BLaER1 (cell line): ENCODE measurements around the gene MOXD1.

ENCODE experiments used
- H3K27ac ChIP-seq: shearing (Covaris generic); formaldehyde crosslinking; 2 replicates; pipeline ENCODE4 v1.8.1; 2022
- H3K27me3 ChIP-seq: shearing (Covaris generic); formaldehyde crosslinking; 2 replicates; pipeline ENCODE4 v1.8.1; 2022
- H3K36me3 ChIP-seq: shearing (Covaris generic); formaldehyde crosslinking; 2 replicates; pipeline ENCODE4 v1.8.1; 2022
- H3K4me1 ChIP-seq: shearing (Covaris generic); formaldehyde crosslinking; 2 replicates; pipeline ENCODE4 v1.8.1; 2022
- H3K4me2 ChIP-seq: shearing (Covaris generic); formaldehyde crosslinking; 2 replicates; pipeline ENCODE4 v1.8.1; 2022
- H3K4me3 ChIP-seq: shearing (Covaris generic); formaldehyde crosslinking; 2 replicates; pipeline ENCODE4 v1.8.1; 2022
- H3K9ac ChIP-seq: shearing (Covaris generic); formaldehyde crosslinking; 2 replicates; pipeline ENCODE4 v1.8.1; 2022
- H3K9me3 ChIP-seq: shearing (Covaris generic); formaldehyde crosslinking; 2 replicates; pipeline ENCODE4 v1.8.1; 2022
- H4K20me1 ChIP-seq: shearing (Covaris generic); formaldehyde crosslinking; 2 replicates; pipeline ENCODE4 v1.8.1; 2022
- Cebpa-rat ChIP-seq: shearing (Covaris generic); IDR thresholded peaks from 2 replicates; pipeline ENCODE4 v1.8.1; 2022

MOXD1 gene

DNA sequence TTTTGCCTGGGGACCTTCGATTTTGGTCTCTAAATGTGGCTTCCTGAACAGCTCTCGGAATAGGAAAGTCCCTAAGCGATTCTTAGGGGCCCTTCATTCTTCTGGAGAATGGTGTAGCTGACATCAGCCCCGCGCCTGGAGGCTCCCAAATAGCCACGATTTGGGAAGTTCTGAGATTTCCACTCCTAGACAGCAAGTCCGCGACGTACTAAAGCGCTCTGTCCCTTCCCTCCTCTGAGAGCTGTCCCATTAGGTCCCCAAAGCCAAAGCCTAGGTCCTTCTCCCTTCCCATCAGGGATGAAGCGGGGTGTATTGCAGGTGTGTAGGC lies 756 bp downstream of the MOXD1 start:
- H3K9me3 ChIP-seq: peaks cover 19% of the 10 kb centered on the region
- TF ChIP-seq Cebpa-rat: no peak
- H3K4me1 ChIP-seq: peaks cover 5% of the 10 kb centered on the region; the same call in 1 of the 2 replicates
- no peak overlapping the region for H3K27ac ChIP-seq
- H3K4me3 ChIP-seq: no peak overlapping the region
- no peaks in the 10 kb centered on the region for H4K20me1 ChIP-seq
- H3K9ac ChIP-seq: no peak overlapping the region
- no peak overlapping the region for H3K4me2 ChIP-seq
- no peaks in the 10 kb centered on the region for H3K27me3 ChIP-seq
- H3K36me3 ChIP-seq: no peaks in the 10 kb centered on the region

DNA sequence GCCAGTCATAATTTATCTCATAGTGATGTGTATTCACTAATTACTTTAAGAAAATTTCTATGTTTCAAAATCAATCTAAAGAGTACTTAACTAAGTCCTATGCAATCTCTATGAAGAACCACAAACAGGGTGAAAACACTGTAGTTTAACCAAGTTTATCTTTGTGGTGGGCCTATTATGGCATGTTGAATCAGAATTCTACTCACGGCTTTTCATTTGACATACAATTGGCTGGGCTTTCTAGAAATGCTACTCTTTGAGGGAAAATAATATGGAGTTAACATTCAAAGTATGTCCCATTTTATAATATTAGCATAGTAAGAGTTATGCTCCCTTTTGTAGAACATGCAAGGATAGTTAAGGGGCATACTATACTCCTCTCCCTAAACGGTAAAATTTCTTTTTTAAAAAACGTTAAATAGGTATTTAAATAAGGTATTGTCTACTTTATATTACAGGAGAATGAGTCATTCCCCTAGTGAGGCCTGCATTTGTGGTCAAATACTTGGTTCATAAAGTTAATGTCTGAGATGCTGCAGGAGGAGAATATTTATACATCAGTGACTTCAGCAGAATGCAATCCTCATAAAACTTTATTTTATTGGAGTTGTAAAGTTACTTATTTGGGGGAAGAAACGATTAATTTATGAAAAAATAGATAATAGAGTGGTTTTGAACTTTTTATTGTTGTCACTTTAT lies 1.8 kb downstream of the MOXD1 start:
- no peaks in the 10 kb centered on the region for H3K27me3 ChIP-seq
- no peaks in the 10 kb centered on the region for H4K20me1 ChIP-seq
- no peaks in the 10 kb centered on the region for H3K36me3 ChIP-seq
- H3K9ac ChIP-seq: no peak overlapping the region
- no peak overlapping the region for H3K4me2 ChIP-seq
- no peak overlapping the region for H3K4me3 ChIP-seq
- peaks cover 28% of the 10 kb centered on the region for H3K9me3 ChIP-seq
- H3K27ac ChIP-seq: no peak overlapping the region
- H3K4me1 ChIP-seq: peaks cover 5% of the 10 kb centered on the region; the same call in 1 of the 2 replicates
- TF ChIP-seq Cebpa-rat: no peak

DNA sequence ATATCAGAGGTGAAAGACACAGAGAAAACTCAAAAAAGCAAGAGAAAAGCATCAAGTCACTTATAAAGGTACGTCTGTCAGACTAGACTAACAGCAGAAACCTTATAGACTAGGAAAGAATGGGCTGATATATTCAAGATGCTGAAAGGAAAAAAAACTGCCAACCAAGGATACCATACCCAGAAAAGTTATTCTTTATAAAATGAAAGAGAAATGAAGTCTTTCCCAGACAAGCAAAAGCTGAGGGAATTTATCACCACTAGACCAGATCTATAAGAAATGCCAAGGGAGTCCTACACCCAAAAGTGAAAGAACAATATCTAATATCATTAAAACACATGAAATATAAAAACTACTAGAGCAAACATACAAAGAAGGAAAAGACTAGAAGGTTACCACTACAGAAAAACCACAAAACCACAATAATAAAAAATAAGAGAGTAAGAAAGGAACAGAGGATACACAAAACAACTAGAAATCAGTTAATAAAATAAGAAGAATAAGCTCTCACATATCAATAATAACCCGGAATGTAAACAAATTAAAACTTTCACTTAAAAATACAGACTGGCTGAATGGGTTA lies 6.2 kb downstream of the MOXD1 start:
- Histone ChIP-seq H3K9me3 (peaks cover 24% of the 10 kb centered on the region), H3K36me3 (no peaks in the 10 kb centered on the region), H3K27ac (no peak overlapping the region), H3K27me3 (no peaks in the 10 kb centered on the region), H3K4me2 (no peak overlapping the region), H3K9ac (no peak overlapping the region), H4K20me1 (no peaks in the 10 kb centered on the region), H3K4me3 (no peak overlapping the region), H3K4me1 (peaks cover 5% of the 10 kb centered on the region; the same call in 1 of the 2 replicates)
- TF ChIP-seq Cebpa-rat: no peak

GRCh38 chr6:132392792-132393191 lies 8.5 kb downstream of the MOXD1 start:
- H3K36me3 ChIP-seq: no peaks in the 10 kb centered on the region
- no peaks in the 10 kb centered on the region for H3K27me3 ChIP-seq
- no peak for TF ChIP-seq Cebpa-rat
- no peak overlapping the region for H3K4me2 ChIP-seq
- H3K9ac ChIP-seq: no peak overlapping the region
- H3K4me3 ChIP-seq: no peak overlapping the region
- H4K20me1 ChIP-seq: no peaks in the 10 kb centered on the region
- H3K4me1 ChIP-seq: peaks cover 5% of the 10 kb centered on the region; the same call in 1 of the 2 replicates
- no peak overlapping the region for H3K27ac ChIP-seq
- peaks cover 24% of the 10 kb centered on the region for H3K9me3 ChIP-seq

GRCh38 chr6:132392270-132392646 lies 9.0 kb downstream of the MOXD1 start:
- Histone ChIP-seq H3K4me3 (no peak overlapping the region), H3K9ac (no peak overlapping the region), H3K4me1 (peaks cover 5% of the 10 kb centered on the region; the same call in 1 of the 2 replicates), H3K36me3 (no peaks in the 10 kb centered on the region), H3K9me3 (peaks cover 24% of the 10 kb centered on the region), H4K20me1 (no peaks in the 10 kb centered on the region), H3K27ac (no peak overlapping the region), H3K27me3 (no peaks in the 10 kb centered on the region), H3K4me2 (no peak overlapping the region)
- TF ChIP-seq Cebpa-rat: no peak

DNA sequence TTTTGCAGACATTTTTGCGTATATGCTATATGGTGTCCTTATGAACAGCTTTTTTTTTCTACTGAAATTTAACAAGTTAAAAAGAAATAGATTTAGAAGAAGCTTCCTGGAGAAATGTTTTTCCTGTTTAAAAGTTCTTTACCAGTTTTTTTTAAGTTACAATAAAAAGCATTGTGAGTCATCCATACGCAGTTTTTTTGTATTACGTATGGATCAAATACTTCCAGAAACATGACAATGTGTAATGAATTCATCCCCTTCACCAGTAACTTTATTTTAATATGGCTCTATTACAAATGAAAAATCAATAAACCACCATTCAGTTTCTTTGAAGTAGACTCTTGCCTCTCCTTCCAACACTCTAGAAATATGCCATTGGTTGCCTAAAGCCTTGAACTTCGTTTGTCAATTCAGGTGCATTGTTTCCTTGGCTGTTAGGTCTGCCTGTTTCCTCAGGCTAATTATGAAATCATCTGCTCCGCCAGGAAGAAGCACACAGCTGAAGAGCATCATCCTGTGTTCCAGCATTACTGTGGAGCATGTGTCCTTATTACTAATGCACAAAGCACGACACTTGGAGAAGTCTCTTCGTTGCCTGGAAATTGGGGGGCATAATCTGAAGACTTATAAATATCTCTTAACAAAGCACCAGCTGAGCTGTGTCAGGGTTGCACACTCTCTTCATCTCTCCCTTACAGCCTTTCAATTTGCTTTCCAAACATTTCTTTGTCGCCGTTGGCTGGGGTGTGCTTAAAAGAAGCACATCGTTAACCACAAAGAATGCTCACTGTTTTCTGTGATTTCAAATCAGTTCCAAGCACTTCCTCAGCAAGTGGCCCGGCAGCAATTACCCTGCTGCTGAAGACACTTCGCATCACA lies 9.6 kb downstream of the MOXD1 start:
- no peak for TF ChIP-seq Cebpa-rat
- Histone ChIP-seq H3K4me3 (no peak overlapping the region), H3K9me3 (peaks cover 24% of the 10 kb centered on the region), H3K27ac (no peak overlapping the region), H3K36me3 (no peaks in the 10 kb centered on the region), H3K4me2 (no peak overlapping the region), H4K20me1 (no peaks in the 10 kb centered on the region), H3K27me3 (no peaks in the 10 kb centered on the region), H3K4me1 (peaks cover under 1% of the 10 kb centered on the region; the same call in 1 of the 2 replicates), H3K9ac (no peak overlapping the region)

- Histone ChIP-seq H3K9me3 (peaks cover 20% of the 10 kb centered on the region), H3K27ac (no peak overlapping the region), H3K4me1 (no peaks in the 10 kb centered on the region), H3K4me3 (no peak overlapping the region), H3K36me3 (no peaks in the 10 kb centered on the region), H3K4me2 (no peak overlapping the region), H3K9ac (no peak overlapping the region), H4K20me1 (no peaks in the 10 kb centered on the region), H3K27me3 (no peaks in the 10 kb centered on the region)
- no peak for TF ChIP-seq Cebpa-rat
Measured at GRCh38 chr6:132390451-132390850, 10.8 kb downstream of the MOXD1 start.

DNA sequence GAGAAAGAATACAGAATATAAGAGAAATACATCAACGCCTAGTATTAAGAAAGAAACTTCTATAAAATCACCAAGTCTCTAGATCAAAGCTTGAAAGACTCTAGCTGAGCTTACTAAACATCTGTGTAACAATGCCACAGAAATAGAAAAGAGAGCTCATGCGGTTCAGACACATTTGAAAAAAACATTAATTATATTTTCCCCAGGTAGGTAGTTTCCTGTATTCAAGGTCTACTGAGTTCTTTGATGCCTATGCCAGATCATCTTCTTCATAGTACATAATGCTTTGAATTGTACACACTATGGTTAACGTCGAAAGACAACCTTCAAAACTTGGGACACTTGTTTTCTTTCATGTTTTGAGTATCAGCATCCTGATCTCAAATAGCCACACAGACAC lies 11.3 kb downstream of the MOXD1 start:
- no peaks in the 10 kb centered on the region for H4K20me1 ChIP-seq
- H3K9ac ChIP-seq: no peak overlapping the region
- H3K27me3 ChIP-seq: no peaks in the 10 kb centered on the region
- no peak overlapping the region for H3K4me3 ChIP-seq
- H3K36me3 ChIP-seq: no peaks in the 10 kb centered on the region
- no peak overlapping the region for H3K4me2 ChIP-seq
- no peak for TF ChIP-seq Cebpa-rat
- H3K9me3 ChIP-seq: peaks cover 17% of the 10 kb centered on the region
- H3K4me1 ChIP-seq: no peaks in the 10 kb centered on the region
- H3K27ac ChIP-seq: no peak overlapping the region

- Histone ChIP-seq H3K4me1 (no peaks in the 10 kb centered on the region), H3K9me3 (peaks cover 2% of the 10 kb centered on the region), H3K9ac (no peak overlapping the region), H3K36me3 (no peaks in the 10 kb centered on the region), H4K20me1 (no peaks in the 10 kb centered on the region), H3K4me2 (no peak overlapping the region), H3K27ac (no peak overlapping the region), H3K4me3 (no peak overlapping the region), H3K27me3 (no peaks in the 10 kb centered on the region)
- no peak for TF ChIP-seq Cebpa-rat
Measured at GRCh38 chr6:132388291-132388690, 13.0 kb downstream of the MOXD1 start.

DNA sequence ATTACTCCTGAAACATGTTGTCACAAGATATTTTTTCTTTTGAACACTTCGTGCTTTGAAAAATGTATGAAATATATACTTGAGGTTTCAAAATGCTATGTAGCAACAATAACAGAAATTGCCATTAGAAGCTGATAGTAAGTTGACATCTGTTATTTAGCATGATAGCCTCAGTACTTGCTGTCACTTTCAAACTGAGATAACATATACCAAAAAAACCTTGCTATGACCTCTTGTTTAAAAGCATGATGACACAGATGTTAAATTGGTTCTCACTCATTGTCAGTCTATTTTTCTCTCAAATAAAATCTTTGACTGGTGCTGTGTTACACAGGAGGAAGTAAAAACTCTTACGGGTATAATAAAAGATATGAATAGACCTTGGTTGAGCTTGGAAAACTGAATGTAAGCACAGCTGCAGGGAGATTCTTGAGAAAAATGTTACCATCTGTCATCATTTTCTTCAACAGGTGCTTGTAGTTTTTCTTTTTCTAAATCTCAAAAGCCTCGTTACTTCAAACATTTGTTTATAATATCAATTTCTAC lies 18.6 kb downstream of the MOXD1 start:
- Histone ChIP-seq H3K4me3 (no peak overlapping the region), H3K27ac (no peak overlapping the region), H3K4me2 (no peak overlapping the region), H3K9me3 (no peaks in the 10 kb centered on the region), H3K36me3 (no peaks in the 10 kb centered on the region), H4K20me1 (no peaks in the 10 kb centered on the region), H3K4me1 (no peaks in the 10 kb centered on the region), H3K9ac (no peak overlapping the region), H3K27me3 (no peaks in the 10 kb centered on the region)
- no peak for TF ChIP-seq Cebpa-rat
